ENCODE results near the gene EIPR1.

- TF ChIP-seq POLR2AphosphoS5 (IDR thresholded peaks at IDR 0.05; ENCODE audit: low read depth, low read length), result no peak
- no peak for TF ChIP-seq POLR2A (IDR thresholded peaks at IDR 0.05; ENCODE audit: low read depth, low read length)
Measured at GRCh38 chr2:3148716-3149115, 228.9 kb downstream of the EIPR1 start.
